T-helper 2 cell treated with Interferon-gamma antibody and Interleukin-4, amounts not matched to agents 100 ng/mL and 5 ng/mL, for 36 hours (primary cell): ENCODE data around the gene AEBP1. TPM values are rescaled to one million over a fixed set of nuclear protein-coding genes. Genes with fewer than 3 reads are reported as not detected.
"Not testable (repeated sequence)": the region's sequence is repeated elsewhere in the genome, so short reads cannot be mapped to it uniquely, and the experiment has no call there.

Experiments
- intact Hi-C: fragments of 100-400 bp; cut with micrococcal nuclease; formaldehyde crosslinking; loops from one replicate; pipeline ENCODE4 v1.15.1; 2023
- total RNA-seq: library from RNA; stranded (reverse); gene quantifications from 2 replicates; pipeline ENCODE4 v1.2.3, GENCODE V29; 2022

Gene AEBP1
- total RNA-seq, 1 donor from 2014 or later: 21.4 TPM

DNA sequence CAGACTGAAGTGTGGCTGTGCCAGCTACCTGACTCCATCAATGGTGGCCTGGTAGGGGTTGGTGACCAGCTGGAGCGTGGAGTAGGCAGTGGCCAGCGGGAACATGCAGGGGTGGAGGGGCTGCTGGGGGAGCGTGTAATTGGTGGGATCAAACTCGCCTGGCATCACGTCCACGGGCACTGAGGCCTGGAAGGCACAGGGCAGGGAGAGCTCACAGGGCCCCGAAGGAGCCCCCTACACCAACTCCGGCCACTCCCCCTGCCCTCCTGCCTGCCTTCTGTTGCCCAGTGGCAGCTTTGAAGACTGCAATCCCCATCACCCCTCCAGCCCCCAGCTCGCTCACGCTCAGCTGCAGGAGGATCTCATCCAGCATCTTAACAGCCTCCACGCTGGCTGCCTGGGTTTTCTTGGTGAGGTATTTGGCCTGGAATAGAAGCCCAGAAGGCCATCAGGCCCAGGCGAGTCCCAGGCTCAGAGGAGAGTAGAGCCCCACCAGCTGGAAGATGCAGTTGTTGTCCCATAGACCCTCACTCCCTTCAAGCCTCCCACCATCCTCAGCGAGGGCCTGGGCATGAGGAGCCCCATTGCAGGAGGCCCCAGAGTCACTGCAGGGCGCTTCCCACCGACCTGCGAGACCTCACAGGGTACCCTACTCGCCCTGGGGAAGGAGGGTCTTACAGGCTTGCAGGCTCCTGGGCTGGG lies 12.1 kb downstream of the AEBP1 start:
- intact Hi-C loops: no loop called here

DNA sequence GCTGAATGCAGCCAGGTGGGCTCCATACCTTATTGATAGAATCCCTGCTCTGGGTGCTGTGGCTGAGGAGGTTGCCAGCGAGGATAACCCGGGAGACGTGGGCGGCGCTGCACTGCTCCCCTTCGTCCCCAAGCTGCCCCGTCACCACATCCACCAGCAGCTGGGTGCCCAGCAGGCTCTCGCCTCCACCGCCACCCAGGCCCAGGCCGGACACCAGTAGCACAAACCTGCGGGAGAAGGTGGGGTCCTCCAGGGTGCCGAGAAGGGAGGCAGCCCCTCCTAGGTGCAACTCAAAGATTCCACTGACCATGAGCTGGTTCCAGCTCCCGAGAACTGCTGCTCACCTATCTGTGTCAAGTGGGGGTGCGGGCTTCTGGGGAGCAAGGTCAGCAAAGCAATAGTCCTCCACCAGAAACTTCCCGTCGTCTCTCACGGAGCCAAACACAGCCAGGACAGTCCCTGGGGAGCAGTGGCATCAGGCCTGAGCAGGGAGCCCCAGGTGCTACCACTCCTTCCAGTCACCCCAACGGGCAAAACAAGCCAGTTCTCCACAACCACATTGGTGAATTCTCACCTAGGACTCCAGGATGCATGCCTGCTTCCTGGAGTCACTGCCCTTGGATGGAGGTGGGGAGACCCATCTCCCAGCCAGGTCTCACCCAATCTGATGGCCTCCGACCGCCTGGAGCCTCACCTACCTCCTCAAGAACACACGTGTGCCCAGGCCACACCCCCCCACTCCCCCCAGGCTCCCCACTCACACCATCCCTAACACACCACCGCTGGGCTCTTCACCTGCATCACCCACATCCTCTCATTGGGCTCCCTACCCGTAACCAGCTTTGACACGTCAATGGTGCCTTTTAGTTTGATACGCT lies 12.9 kb downstream of the AEBP1 start:
- intact Hi-C loops: no loop called here

GRCh38 chr7:44117801-44118429 lies 13.8 kb downstream of the AEBP1 start:
- intact Hi-C loops: no loop called here

DNA sequence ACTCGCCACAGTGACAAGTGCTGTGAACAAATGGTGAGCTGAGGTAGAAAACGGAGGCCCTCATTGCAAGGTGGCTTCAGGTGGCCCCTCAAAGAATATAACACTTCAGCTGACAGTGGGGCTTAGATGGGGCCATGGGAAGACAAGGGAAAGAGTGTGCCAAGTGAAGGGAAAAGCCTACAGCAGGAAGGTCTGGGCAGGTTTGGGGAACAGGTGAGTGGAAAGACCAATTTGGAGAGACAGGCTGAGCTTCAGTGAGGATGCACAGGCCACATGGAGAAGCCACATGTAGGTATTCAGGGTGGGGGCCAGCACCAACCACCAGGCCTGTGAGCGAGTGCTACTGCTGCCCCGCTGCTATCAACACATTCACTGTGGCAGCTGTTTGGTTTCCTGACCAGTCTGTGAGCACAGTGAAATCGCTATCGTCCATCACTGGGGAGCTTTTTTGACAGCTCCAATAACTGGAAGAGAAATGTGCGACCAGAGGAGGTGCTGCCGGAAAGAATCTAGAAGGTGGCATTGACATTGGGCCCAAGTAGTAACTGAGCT lies 15.8 kb downstream of the AEBP1 start:
- intact Hi-C loops: no loop called here

DNA sequence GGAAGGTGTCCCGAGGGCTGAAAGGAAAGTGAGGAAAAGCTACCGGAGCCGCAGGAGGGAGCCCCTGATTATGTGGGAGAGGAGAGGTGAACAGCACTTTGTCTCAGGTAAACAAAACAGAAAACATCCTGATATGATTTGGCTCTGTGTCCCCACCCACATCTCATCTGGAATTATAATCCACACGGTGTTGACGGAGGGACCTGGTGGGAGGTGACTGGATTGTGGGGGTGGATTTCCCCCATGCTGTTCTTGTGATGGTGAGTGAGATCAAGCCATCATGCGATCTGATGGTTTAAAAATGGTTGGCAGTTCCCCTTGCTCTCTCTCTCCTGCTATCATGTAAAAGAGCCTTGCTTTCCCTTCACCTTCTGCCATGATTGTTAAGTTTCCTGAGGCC lies 16.2 kb downstream of the AEBP1 start:
- intact Hi-C loops: no loop called here

DNA sequence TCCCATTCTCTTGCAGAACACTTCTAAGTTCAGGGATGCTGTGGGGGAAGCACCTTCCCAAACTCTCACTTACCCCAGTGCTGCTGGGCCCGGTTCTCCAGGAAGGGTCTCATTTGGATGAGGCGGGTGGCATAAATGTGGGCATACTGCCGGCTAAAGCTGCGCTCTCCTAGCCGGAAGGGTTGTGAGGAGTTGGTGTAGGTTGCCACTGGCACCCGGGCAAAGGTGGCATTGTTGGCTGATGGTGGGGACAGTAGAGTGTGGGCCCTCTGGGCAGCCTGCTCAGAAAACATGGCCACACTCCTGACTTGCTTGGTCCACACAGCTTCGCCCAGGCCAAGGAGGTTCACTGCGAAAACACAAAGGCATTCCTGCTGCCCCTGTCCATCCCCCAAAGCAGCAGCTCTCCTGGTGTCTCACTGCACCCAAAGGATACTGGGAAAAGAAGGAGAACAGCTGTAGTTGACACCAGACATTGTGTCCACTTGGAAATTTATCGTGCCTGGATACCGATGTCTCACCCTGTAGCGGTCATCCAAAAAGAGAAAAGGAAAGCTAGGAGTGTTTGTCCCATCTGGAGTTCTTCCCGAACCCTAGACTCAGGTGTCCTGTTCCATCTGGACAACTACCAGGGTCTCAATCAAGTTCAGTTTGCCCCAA lies 17.7 kb downstream of the AEBP1 start:
- intact Hi-C loops: loop anchor here (2.0 kb wide), 1 partner anchor 79 kb away; the partner anchor contains the start of gene YKT6

GRCh38 chr7:44122529-44122928 lies 18.4 kb downstream of the AEBP1 start:
- intact Hi-C loops: loop anchor here (2.0 kb wide), 1 partner anchor 78 kb away; the partner anchor contains the start of gene YKT6

DNA sequence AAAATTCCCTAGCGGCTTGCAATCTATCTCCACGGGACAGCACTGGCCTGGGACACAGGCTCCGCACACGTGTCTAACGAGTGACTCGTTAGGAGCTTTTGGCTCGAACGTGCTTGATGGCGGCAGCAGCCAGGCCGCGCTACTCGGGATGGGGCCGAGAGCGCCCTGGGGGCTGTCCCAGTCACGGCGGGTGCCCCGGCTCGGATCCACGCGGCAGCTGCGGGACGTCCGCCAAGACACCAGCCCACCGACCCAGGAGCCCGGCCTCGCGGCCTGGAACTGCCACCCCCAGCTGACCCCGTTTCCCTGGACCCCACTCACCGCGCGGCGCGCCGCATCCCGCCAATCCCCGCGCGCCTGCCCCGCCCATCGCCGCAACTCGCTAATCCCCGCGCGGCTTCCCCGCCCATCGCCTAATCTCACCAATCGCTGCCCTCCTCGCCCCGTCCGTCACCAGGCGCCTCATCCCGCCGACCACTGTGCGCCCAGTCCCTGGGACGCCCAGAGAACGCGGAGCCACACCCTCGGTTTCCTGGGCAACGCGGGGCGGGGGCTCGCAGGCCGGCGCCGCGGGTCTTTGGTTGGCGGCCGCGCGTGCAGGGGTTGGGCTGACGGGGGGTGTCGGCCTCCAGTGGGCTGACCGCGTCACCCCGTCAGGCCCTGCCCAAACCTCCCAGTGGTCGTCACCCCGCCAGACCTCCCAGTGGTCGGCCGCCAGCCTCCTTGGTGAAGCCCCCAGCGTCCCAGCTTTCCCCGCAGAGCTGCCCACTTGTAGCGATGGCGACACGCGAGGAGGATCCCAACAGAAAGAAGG lies 19.3 kb downstream of the AEBP1 start, which contains the start of gene POLD2:
TSS of gene POLD2 (minus strand) at position 359 of the 814 bp plus-strand sequence. CDS start 1,495 bp downstream, outside the sequence.
- intact Hi-C loops: loop anchor here (1.0 to 2.0 kb wide), 3 partner anchors 23 to 77 kb away; partner anchors contain the start of genes POLM and YKT6

DNA sequence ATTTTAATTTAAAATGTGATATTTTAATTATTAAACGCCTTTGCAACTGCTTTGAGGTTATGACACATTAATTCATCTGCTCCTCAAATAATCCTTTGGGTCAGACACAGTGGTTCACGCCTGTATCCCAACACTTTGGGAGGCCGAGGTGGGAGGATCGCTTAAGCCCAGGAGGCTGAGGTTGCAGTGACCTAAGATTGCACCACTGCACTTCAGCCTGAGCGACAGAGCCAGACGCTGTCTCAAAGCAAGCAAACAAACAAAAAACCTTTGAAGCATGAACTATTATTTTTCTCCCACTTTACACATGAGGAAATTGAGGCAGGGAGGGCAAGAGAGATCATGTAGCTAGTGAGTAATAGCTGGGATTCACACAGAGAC lies 20.7 kb downstream of the AEBP1 start:
- intact Hi-C loops: no loop called here

DNA sequence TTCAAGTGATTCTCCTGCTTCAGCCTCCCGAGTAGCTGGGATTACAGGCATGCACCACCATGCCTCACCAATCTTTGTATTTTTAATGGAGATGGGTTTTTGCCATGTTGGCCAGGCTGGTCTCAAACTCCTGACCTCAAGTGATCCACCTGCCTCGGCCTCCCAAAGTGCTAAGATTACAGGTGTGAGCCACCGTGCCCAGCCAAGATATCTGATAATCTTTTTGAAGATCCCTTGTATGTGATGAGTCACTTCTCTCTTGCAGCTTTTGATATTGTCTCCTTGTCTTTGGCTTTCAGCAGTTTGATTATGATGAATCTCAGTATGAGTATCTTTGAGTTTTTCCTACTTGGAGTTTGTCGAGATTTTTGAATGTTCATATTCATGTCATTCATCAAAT lies 22.4 kb downstream of the AEBP1 start:
- intact Hi-C loops: not testable (repeated sequence)

DNA sequence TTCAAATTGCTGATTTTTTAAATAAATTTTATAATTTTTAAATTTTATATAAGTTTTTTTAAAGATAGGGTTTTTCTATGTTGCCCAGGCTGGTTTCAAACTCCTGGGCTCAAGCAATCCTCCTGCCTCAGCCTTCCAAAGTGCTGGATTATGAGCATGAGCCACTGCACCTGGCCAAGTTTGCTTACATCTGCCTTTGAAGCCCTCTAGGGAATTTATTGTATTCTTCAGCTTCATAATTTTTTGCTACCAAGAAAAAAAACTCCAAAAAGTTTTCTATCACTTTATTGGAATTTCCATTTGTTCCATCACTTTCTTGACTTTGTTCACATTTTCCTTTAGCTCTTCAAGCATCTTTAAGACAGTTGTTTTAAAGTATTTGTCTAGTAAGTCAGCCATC lies 23.0 kb downstream of the AEBP1 start:
- intact Hi-C loops: no loop called here

- intact Hi-C loops: no loop called here
Measured at GRCh38 chr7:44128721-44129582, 24.8 kb downstream of the AEBP1 start.

GRCh38 chr7:44131173-44132029 lies 27.3 kb downstream of the AEBP1 start:
- intact Hi-C loops: no loop called here

GRCh38 chr7:44132039-44132438 lies 27.9 kb downstream of the AEBP1 start:
- intact Hi-C loops: no loop called here

- intact Hi-C loops: no loop called here
Measured at GRCh38 chr7:44133295-44133694, 29.1 kb downstream of the AEBP1 start.

DNA sequence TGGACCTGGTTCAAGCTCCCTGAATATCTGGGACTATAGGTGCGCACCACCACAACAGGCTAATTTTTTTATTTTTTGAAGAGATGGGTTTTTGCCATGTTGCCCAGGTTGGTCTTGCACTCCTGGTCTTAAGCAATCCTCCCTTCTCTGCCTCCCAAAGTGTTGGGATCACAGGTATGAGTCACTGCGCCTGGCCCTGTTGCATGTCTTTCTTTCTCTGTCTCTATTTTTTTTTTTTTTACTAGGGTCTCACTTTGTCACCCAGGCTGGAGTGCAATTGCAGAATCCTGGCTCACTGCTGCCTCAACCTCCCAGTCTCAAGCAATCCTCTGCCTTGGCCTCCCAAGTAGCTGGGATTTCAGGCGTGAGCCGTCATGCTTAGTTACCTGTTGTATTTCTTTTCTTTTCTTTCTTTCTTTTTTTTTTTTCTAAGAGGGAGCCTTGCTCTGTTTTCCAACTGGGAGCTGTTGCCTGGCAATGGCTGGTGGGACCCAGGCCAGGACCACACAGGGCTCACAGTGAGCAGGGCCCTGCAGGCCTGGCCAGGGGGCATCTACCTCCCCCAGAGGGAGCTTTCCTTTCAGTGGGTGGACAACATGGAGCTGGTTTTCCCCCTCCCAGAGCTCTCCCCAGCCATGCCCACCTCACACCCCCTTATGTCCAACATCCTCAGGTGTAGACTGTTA lies 30.9 kb downstream of the AEBP1 start:
- intact Hi-C loops: no loop called here

- intact Hi-C loops: no loop called here
Measured at GRCh38 chr7:44136731-44137130, 32.6 kb downstream of the AEBP1 start.

DNA sequence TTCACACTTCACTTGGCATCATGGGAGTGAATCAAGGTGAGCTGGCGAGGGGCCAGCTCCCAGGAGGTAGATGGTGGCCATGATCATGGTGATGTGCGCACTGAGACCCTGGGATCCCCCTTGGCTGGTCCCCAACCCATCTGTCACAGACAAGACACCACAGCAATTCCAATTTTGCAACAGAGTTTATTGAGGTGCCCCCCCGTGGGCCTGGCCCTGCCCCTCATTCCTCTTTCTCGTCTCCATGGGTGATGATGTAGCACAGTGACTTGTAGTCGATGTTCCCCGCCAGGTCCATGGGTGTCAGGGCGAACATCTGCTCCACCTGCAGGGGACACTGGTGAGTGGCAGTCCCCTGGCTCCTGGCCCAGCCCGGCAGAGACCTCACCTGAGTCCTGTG lies 34.6 kb downstream of the AEBP1 start:
- intact Hi-C loops: no loop called here
